Fibroblast of skin of left quadriceps (primary cell): ENCODE results near the gene DNAAF9.
"Not testable (repeated sequence)": the region's sequence is repeated elsewhere in the genome, so short reads cannot be mapped to it uniquely, and the experiment has no call there.

Source experiments
- DNase-seq, 2 experiments: peaks; one replicate each; pipeline ENCODE4 v3.0.0-alpha.2; 2013; ENCODE audit warnings: low read depth in 2 of 2

DNAAF9 gene

DNA sequence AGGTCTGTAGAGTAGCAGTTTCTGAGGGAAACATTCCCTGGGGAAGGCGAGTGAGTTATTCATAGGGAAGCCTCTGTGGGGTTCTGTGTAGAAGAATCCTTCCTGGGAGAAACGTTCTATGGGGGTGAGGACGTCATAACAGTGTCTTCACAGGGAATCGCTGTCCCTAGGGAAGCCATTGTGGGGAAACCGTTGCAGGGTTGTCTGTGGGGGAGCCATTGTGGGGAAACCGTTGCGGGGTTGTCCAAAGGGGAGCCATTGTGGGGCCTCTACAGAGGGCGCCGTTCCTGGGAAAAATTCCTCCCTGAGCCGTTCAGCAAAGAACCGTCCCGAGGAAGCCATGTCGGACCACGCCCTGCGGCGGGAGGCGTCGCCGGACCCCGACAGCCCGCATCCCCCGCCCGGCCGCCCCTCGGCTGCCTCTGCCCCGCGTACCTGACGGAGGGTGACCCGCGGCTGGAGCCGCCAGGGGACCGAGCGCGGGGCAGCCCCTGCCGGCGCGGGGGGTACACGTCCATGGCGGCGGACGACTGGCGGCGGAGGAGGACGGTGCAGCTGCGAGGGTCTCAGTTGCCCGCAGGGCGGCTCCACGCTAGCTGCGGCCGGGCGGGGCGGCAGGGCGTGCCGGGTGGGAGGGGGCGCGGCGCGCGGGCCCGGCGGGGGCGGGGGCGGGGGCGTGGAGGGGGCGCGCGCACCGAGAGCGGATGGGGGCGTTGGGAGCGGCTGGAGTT, at the start of gene DNAAF9:
DNAAF9 (minus strand) TSS at position 630 of the 731 bp plus-strand sequence; CDS start at position 518, 112 bp downstream.
- peak; percentile 27 to 28 for DNase-seq

DNA sequence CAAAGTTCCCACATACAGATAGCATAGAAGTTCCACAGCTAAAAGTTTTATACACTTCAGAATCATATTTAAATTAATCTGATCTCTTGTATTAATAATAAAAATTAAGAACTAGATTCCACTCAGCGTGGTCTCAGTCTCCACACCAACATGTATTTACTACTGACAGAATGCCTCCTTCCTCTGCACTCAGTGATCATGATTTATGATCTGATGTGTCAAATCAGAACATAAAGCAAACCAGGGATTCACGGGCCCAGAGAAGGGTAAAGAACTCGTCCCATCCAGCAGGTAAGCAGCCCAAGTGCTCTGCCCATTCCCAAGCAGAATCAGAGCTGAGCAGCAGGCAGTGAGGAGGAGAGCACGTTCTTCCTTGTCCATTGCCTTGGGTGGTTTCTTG, 49.2 kb upstream of the DNAAF9 start:
- no peak for DNase-seq

DNA sequence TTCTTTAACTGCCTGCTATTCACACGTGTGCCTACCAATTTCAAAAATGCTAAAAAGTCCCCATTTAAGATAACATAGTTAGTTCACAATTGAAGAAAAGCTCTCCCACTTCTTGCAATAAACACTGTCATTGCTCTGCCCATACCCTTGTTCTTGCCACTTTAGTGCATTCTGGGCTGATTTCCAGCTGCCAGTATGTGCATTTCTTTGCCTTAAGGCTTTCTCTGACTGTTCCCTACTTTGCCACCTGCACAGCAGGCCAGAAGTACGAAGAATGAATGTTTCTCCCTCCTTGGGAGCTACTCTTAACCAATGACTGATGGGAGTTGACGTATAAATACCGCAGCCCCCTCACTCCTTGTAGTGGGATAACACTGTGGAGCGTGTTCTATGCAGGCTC, 47.4 kb upstream of the DNAAF9 start:
- no peak for DNase-seq

DNA sequence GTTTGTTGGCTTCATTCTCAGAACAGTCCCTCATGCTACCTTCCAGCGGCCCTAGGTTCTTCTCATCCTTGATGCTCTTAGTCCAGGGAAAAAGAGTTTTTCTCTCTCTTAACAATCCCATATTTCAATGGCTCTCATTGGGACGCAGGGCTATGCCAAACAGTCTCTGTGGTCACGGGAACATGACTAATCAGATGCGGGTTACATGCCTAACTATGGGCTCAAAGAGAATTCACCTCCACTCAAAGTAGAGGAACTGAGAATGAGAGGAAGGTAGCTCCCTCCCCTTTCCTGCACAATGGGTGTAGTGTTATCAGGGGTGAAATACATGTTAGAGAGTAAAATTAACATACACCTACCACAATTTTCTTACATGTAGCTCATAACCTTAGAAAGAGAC, 45.2 kb upstream of the DNAAF9 start:
- DNase-seq = no peak

DNA sequence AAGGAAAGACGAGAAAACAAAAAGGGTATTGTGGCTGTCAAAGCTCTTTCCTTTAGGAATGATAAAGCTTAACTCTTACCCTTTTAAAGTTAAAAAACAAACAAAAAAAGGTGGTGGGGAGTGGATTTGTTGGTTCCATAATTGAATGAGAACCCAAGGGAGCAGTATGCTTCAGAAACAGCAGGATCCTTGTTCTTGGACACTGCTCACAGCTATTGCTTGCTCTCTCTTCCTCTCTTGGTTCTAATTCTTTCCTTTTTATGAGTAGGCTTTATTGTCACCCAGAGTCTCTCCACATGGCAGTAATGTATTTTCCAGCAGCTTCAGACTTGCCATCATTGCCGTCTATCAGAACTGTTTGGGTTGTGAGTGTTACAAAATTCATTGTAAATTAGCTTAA, 44.7 kb upstream of the DNAAF9 start:
- no peak for DNase-seq

DNA sequence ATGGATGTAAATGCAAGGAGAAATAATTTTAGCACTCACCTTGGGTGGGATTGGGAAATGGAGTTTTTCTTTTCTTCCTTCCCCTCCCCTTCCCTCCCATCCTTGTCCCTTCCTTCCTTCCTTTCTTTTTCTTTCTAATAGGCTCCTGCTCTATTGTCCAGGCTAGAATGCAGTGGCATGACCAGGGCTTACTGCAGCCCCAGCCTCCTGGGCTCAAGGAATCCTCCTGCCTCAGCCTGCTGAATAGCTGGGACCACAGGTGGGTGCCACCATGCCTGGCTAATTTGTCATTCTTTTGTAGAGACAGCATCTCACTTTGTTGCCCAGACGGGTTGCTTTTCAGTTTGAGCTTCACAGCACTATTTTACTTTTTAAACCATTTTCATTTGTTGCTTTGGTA, 41.9 kb upstream of the DNAAF9 start:
- DNase-seq = no peak

DNA sequence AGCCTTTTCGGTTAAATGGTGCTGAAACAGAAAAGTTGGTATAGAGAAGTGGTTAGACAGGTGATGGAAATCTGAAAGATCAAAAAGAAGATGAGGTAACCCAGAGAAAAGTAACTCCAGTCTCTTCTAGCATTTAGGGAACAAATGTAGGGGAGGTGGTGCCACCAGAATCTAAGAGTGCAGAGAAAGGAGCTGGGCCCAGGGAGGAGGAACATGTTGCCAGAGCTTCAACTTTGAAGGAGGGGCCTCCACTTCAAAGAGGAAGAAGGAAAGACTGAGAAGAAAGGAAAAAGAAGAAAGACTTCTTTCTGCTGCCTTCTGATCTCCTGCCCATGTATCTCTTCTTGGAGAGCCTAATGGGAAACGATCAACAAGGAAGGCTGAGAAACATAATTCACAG, 39.9 kb upstream of the DNAAF9 start:
- no peak for DNase-seq

DNA sequence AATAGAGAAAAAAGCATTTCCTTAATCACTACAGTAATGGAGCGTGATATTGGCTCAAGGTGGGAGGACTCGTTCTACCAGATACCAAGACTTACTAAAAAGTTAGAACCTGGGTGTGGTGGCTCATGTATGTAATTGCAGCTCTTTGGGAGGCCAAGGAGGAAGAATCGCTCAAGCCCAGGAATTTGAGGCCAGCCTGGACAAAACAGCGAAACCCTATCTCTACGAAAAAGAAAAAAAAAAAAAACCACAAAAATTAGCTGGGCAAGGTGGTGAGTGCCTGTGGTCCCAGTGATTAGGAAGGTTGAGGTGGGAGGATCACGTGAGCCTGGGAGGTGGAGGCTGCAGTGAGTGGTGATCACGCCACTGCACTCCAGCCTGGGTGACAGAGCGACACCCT, 39.3 kb upstream of the DNAAF9 start:
- DNase-seq = no peak

DNA sequence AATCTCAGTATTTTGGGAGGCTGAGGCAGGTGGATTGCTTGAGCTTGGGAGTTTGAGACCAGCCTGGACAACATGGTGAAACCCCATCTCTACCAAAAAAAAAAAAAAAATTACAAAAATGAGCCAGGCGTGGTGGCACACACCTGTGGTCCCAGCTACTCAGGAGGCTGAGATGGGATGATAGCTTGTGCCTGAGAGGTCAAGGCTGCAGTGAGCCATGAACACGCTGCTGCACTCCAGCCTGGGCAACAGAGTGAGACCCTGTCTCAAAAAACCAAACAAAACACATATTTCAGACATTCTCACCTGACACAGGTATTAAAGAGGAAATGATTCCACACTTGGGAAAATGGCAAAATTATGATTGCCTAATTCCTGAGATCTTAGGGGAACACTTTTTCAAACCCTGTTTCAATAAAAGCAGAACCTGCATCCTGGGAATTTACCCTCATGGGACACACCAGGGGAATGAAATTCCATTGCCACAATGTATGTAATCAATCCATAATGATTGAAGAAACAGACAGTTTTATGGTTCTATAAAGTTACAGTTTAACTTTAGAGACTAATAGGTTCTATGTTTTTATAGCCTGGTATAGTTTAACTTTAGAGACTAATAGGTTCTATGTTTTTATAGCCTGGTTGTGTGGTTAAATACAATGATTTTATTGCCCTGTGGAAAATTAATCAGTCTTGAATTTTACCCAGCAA, 29.6 kb upstream of the DNAAF9 start:
- no peak for DNase-seq

DNA sequence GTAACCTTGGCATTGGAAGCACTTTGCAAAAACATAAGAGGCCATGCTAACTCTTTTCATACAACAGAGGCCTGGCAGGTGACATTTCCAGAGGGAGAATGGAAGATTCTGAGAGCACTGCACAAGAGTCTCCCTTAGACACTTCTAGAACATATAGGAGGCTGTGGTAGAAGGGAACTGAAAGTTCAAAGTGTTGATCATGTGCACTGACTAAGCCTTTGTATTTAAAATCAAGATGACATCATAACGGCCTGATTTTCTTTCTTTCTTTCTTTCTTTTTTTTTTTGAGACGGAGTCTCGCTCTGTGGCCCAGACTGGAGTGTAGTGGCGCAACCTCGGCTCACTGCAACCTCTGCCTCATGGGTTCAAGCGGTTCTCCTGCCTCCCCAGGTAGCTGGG, 26.8 kb upstream of the DNAAF9 start:
- no peak for DNase-seq

DNA sequence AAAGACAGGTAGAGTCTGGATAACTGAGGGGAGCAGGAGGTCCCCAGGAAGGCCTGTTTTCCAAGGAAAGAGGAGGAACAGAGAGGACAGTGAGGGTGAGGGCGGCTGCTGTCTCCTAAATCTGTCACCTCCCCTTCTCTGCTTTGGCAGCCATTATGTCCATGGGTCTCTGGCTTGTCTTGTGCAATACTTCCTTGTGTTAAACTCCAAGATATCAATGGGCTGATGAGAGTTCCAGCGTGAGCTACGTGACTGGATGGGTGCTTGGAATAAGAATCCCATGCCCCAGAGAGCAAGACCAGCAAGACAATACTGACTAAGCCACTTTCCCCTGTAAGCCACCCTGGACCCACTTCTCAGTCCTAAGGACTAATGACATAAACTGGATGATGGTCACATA, 26.3 kb upstream of the DNAAF9 start:
- no peak for DNase-seq

DNA sequence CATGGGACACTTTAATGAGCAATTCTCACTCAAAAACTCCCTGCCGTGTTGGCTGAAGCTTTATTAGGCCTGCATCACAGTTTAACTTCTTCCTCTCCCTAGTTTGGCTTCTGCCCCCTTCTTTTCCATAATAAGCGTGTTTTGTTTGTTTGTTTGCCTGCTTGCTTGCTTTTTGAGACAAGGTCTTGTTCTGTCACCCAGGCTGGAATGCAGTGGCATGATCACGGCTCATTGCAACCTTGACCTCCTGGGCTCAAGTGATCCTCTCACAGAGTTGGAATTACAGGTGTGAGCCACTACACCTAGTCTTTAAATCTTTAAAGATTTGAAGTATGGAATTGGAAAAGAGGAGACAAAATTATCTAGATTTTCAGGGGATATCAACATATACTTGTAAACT, 25.4 kb upstream of the DNAAF9 start:
- DNase-seq = no peak

DNA sequence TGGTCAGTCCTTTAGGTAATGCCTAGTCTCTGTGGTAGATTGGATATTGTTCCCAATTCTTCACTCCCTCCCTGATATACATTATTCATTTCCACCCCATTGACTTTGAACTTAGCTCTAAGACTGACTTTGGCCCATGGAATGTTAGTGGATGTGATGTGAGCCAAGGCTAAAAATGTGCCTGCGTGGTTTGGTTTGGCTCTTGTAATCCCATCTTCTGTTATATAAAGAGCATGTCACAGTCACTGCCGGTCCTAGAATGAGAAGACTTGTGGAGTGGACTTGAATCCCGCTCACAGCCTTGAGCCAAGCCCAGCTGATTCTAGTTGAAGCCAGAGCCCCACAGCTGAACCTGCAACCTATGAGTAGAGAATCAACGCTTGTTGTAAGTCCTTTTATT, 23.6 kb upstream of the DNAAF9 start:
- DNase-seq = no peak

DNA sequence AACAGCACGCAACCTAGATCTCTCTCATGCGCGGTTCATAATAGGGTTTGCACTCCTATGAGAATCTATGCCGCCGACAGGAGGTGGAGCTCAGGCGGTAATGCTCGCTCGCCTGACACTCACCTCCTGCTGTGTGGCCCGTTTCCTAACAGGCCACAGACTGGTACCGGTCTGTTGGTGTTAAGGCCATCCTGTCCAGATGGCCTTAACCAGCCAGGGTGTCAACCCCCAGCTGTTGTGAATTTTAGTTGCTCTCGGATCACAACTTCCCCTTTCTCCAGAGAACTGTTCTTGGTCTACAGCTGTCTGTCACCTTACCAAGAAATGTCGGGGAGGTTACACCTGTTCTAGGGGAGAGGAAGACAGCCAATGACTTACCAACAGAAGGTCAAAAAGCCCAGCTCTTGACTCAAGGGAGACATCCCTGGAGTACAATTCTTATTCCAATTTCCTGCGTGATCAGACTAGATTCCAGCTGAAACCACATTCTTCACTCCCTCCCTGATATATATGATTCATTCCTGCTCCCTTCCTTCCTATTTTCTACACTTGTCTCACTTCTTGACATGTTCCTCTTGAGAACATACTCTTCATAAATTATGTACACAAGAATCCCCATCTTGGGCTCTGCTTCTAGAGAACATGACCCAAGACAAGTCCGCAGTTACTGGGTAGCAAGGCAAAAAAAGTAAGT, 23.1 kb upstream of the DNAAF9 start:
- DNase-seq = no peak

DNA sequence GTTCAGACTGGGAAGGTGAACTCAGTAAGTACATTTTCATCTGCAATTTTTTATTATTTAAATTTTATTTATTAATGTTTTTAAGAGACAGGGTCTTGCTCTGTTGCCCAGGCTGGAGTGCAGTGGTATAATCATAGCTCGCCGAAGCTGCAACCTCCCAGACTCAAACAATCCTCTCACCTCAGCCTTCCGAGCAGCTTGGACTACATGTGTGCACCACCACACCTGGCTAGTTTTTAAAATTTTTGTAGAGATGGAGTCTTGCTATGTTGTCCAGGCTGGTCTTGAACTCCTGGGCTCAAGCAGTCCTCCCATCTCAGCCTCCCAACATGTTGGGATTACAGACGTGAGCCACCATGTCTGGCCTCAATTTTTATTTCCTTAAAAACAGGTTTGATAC, 19.3 kb upstream of the DNAAF9 start:
- not testable (repeated sequence) for DNase-seq

DNA sequence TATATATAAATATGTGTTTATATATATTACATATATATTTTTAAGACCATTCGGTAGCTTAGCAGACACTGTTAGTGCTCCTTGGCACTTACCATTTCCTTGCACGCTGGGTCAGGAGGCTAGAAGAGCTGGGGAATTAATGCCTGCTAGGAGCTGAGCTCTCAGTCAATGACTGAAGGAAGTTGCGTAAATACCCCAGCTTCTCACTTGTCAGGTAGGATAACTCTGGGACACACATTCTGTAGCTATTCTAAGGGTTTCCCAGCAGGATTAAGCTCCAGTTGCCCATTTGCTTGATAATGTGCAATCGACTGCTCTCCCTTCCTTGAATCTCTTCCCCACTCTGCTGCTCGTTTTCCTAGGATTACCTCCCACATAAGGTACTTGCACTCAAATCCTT, 15.7 kb upstream of the DNAAF9 start:
- DNase-seq = no peak

DNA sequence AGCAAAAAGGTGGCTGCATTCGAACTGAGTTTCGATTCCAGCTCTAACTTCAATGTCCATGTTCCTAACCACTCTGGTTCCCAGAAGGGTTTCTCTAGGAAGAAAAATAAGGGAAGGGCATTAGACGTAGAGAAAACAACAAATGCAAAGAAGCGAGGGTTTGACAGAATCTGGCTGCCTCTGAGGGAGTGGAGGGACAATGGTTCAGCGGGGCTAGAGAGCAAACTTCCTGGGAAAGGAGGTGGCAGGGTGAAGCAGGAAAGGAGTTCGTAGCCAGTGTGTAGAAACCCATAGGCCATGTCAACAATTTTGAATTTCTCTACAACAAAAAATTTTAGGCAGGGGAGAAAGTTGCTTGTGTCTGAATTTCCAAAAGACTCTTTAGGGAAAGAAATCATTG, 14.5 kb upstream of the DNAAF9 start:
- DNase-seq = no peak

DNA sequence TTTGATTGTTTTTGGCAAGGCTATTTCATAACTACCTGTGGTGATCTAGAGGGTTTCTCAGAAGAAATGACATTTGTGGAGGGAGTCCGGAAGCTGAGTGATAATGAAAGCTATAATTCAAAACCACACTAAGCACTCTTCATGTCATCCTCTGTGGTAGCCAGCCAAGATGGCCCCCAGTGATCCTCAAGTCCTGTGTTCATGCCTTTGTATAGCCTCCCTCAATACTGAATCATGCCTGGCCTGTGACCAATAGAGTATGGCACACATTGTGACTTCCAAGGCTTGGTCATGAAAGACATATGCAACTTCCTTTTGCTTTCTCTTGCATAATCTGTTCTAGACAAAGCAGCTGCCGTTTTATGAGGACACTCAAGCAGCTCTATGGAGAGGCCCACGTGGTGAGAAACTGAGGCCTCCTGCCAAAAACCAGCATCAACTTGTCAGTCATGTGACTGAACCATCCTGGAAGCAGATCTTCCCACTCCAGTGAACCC, 12.8 kb upstream of the DNAAF9 start:
- DNase-seq = peak; percentile 26 to 27

DNA sequence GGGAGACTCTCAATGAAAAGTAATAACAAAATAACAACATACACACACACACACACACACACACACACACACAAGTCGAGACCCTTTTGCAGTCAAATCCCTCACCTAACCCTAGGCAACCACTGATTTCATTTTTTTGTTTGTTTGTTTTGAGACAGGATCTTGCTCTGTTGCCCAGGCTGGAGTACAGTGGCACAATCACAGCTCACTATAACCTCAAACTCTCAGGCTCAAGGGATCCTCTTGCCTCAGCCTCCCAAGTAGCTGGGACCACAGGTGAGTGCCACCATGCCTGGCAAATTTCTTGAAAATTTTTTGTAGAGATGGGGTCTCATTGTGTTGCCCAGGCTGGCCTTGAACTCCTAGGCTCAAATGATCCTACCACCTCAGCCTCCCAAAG, 10.7 kb upstream of the DNAAF9 start:
- not testable (repeated sequence) for DNase-seq

DNA sequence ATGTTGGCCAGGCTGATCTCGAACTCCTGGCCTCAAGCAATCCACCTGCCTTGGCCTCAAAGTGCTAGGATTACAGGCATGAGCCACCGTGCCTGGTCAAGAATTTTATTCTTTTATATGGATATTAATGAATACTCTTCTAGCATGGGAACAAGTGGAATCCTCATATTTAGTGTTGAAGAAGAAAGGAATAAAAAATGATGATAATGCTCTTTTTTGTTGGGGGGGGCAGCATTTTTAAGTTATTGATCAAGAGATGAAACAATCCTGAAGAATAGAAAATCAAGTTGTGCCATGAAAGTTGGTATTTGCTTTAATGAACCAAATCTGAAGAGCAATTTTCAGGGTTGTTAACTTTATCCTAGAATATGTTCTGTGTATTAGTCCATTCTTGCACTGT, 6.7 kb upstream of the DNAAF9 start:
- DNase-seq = no peak

DNA sequence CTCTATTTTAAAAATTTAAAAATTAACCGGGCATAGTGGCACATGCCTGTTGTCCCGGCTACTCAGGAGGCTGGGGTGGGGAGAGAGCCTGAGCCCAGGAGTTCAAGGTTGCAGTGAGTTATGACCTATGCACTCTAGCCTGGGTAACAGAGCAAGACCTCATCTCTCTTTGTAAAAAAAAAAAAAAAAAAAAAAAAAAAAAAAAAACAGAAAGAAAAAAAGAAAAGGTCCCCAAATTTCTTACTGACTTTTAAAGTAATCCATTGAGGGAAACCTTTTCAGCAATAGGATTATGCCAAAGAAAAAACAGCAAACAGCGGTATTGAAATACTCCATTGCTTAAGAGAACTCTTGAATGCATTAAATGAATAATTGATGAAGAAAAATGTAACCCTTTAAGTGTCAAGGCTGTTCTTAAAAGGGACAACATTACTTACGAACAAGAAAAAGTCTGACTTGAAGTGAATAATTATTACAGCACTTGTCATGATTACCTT, 6.0 kb upstream of the DNAAF9 start:
- DNase-seq = no peak

DNA sequence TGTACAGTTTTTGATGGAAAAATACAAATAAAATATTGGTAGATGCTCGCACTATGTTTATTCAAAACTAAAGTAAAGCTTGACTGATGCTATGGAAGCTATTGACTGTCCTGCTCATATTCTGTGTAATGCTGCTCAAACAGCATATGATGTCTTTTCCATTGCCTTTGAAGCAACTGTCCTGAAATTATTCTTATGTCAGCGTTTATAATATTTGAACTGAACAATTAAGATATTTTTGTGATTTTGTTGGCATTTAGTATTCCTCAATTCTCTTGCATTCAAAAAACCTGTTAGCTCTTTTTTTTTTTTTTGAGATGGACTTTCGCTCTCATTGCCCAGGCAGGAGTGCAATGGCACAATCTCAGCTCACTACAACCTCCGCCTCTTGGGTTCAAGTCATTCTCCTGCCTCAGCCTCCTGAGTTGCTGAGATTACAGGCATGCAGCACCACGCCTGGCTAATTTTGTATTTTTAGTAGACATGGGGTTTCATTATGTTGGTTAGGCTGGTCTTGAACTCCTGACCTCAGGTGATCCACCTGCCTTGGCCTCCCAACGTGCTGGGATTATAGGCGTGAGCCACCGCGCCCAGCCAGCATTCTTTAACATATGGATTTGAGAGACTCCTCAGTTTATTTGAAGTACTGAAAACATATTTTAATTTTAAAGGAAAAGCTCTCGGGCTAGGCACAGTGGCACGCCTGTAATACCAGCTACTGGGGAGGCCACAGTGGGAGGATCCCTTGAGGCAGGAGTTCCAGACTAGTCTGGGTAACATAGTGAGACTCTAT, 5.3 kb upstream of the DNAAF9 start:
- DNase-seq = no peak
